ENCODE data around the gene OTOGL. TPM values are rescaled to one million over a fixed set of nuclear protein-coding genes. Genes with fewer than 3 reads are reported as not detected.
A peak's percentile ranks its signal among the peaks of the same experiment; 100 is the strongest.

OTOGL gene
- 0.33 and 0.88 TPM in 2 replicates for polyA plus RNA-seq
- 0.23 and 0.24 TPM in 2 replicates for polyA minus RNA-seq

- Histone ChIP-seq H3K27me3 (ENCODE audit: insufficient read depth, low read depth, low read length) (no peaks in the 10 kb centered on the region), H3F3A (ENCODE audit: insufficient read depth, low read length, poor library complexity, severe bottlenecking) (no peaks in the 10 kb centered on the region), H3K36me3 (ENCODE audit: insufficient read depth, low read length) (no peaks in the 10 kb centered on the region), H3K9me2 (ENCODE audit: insufficient read depth, low read length) (no peaks in the 10 kb centered on the region), H3K9me3 (ENCODE audit: low read length) (no peaks in the 10 kb centered on the region), H3K27ac (ENCODE audit: low read length) (peak within 1 kb of the TSS; percentile 52), H3K79me2 (replicated peaks; ENCODE audit: insufficient read depth, low read length) (no peaks in the 10 kb centered on the region), H3K4me2 (ENCODE audit: low read length) (no peak within 1 kb of the TSS), H3K4me3 (ENCODE audit: low read length) (no peak within 1 kb of the TSS), H3K9ac (ENCODE audit: low read length) (no peak within 1 kb of the TSS), H2AFZ (ENCODE audit: low read depth, low read length) (no peak within 1 kb of the TSS), H4K20me1 (ENCODE audit: insufficient read depth) (no peaks in the 10 kb centered on the region)
- TF ChIP-seq RAD21 (conservative IDR thresholded peaks at IDR 0.05) (no peak), SMC3 (conservative IDR thresholded peaks at IDR 0.05; ENCODE audit: poor library complexity) (no peak), CTCF (IDR thresholded peaks at IDR 0.05; ENCODE audit: poor library complexity, severe bottlenecking) (no peak), TAF1 (IDR thresholded peaks at IDR 0.05; ENCODE audit: low read depth) (no peak), MXI1 (conservative IDR thresholded peaks at IDR 0.05; ENCODE audit: poor library complexity, severe bottlenecking) (no peak), EP300 (conservative IDR thresholded peaks at IDR 0.05; ENCODE audit: poor library complexity, severe bottlenecking) (no peak), REST (IDR thresholded peaks at IDR 0.05; ENCODE audit: borderline replicate concordance) (no peak), POLR2AphosphoS5 (IDR thresholded peaks at IDR 0.05) (no peak), EZH2 (IDR thresholded peaks at IDR 0.05; ENCODE audit: borderline replicate concordance, insufficient read depth, low read length, poor library complexity, severe bottlenecking) (no peak)
These were observed at the start of gene OTOGL for GRCh38 chr12:80099259-80099658. OTOGL (plus strand) TSS chr12:80099537; CDS start chr12:80209432, 109,895 bp downstream.

GRCh38 chr12:80050236-80050635 lies 49.1 kb upstream of the OTOGL start:
- Histone ChIP-seq H3K9me2 (ENCODE audit: insufficient read depth, low read length) (no peaks in the 10 kb centered on the region), H3K9ac (ENCODE audit: low read length) (no peak overlapping the region), H3K36me3 (ENCODE audit: insufficient read depth, low read length) (no peaks in the 10 kb centered on the region), H3F3A (ENCODE audit: insufficient read depth, low read length, poor library complexity, severe bottlenecking) (no peaks in the 10 kb centered on the region), H3K9me3 (ENCODE audit: low read length) (no peaks in the 10 kb centered on the region), H3K79me2 (replicated peaks; ENCODE audit: insufficient read depth, low read length) (no peaks in the 10 kb centered on the region), H4K20me1 (ENCODE audit: insufficient read depth) (no peaks in the 10 kb centered on the region), H3K4me3 (ENCODE audit: low read length) (no peak overlapping the region), H3K27ac (ENCODE audit: low read length) (no peak overlapping the region), H2AFZ (ENCODE audit: low read depth, low read length) (no peak overlapping the region), H3K27me3 (ENCODE audit: insufficient read depth, low read depth, low read length) (no peaks in the 10 kb centered on the region), H3K4me2 (ENCODE audit: low read length) (no peak overlapping the region)
- TF ChIP-seq SMC3 (conservative IDR thresholded peaks at IDR 0.05; ENCODE audit: poor library complexity) (no peak), POLR2AphosphoS5 (IDR thresholded peaks at IDR 0.05) (no peak), REST (IDR thresholded peaks at IDR 0.05; ENCODE audit: borderline replicate concordance) (no peak), TAF1 (IDR thresholded peaks at IDR 0.05; ENCODE audit: low read depth) (no peak), MXI1 (conservative IDR thresholded peaks at IDR 0.05; ENCODE audit: poor library complexity, severe bottlenecking) (no peak), CTCF (IDR thresholded peaks at IDR 0.05; ENCODE audit: poor library complexity, severe bottlenecking) (no peak), EZH2 (IDR thresholded peaks at IDR 0.05; ENCODE audit: borderline replicate concordance, insufficient read depth, low read length, poor library complexity, severe bottlenecking) (no peak), EP300 (conservative IDR thresholded peaks at IDR 0.05; ENCODE audit: poor library complexity, severe bottlenecking) (no peak), RAD21 (conservative IDR thresholded peaks at IDR 0.05) (no peak)

Measured in neural cell (in vitro differentiated cells).